NCI-H128 (cell line): ENCODE results near the gene ZC2HC1B.
"Not testable (repeated sequence)": the region's sequence is repeated elsewhere in the genome, so short reads cannot be mapped to it uniquely, and the experiment has no call there.

Experiments
- DNase-seq: peaks from one replicate; lab custom pipeline; 2025; ENCODE audit not compliant: unreplicated experiment; lab: John Stamatoyannopoulos, UW

ZC2HC1B gene

GRCh38 chr6:143864234-143864633, at the start of gene ZC2HC1B:
Gene ZC2HC1B (plus strand): TSS chr6:143864474. CDS start chr6:143864540, 66 bp downstream.
- DNase-seq: no peak

- DNase-seq: no peak
These were observed 46.7 kb upstream of the ZC2HC1B start for GRCh38 chr6:143817621-143818020.

- no peak for DNase-seq
These were observed 42.9 kb upstream of the ZC2HC1B start for GRCh38 chr6:143821359-143821758.

GRCh38 chr6:143822584-143823024, 41.7 kb upstream of the ZC2HC1B start:
- no peak for DNase-seq

- no peak for DNase-seq
These were observed 40.7 kb upstream of the ZC2HC1B start for GRCh38 chr6:143823548-143823947.

GRCh38 chr6:143828572-143828971, 35.7 kb upstream of the ZC2HC1B start:
- DNase-seq: no peak

- DNase-seq: no peak
These were observed 28.1 kb upstream of the ZC2HC1B start for GRCh38 chr6:143836150-143836549.

GRCh38 chr6:143838395-143838794, 25.9 kb upstream of the ZC2HC1B start:
- no peak for DNase-seq

GRCh38 chr6:143839196-143839595, 25.1 kb upstream of the ZC2HC1B start:
- DNase-seq: no peak

- no peak for DNase-seq
These were observed 23.5 kb upstream of the ZC2HC1B start for GRCh38 chr6:143840595-143841265.

- no peak for DNase-seq
These were observed 21.8 kb upstream of the ZC2HC1B start for GRCh38 chr6:143842461-143842901.

GRCh38 chr6:143842902-143843676, 21.2 kb upstream of the ZC2HC1B start, which contains the start of gene LTV1:
Gene LTV1 (plus strand): TSS chr6:143843338. CDS start chr6:143843478, 140 bp downstream.
- peak; percentile 88 for DNase-seq

GRCh38 chr6:143843677-143843999, 20.6 kb upstream of the ZC2HC1B start:
- no peak for DNase-seq

GRCh38 chr6:143844006-143844405, 20.3 kb upstream of the ZC2HC1B start:
- DNase-seq: no peak

- DNase-seq: no peak
These were observed 19.2 kb upstream of the ZC2HC1B start for GRCh38 chr6:143845033-143845432.

- not testable (repeated sequence) for DNase-seq
These were observed 12.6 kb upstream of the ZC2HC1B start for GRCh38 chr6:143851706-143852105.

GRCh38 chr6:143855057-143855456, 9.2 kb upstream of the ZC2HC1B start:
- DNase-seq: not testable (repeated sequence)

GRCh38 chr6:143856762-143857161, 7.5 kb upstream of the ZC2HC1B start:
- not testable (repeated sequence) for DNase-seq

GRCh38 chr6:143857651-143858050, 6.6 kb upstream of the ZC2HC1B start:
- no peak for DNase-seq

- DNase-seq: no peak
These were observed 4.2 kb upstream of the ZC2HC1B start for GRCh38 chr6:143859891-143860660.

- no peak for DNase-seq
These were observed 503 bp upstream of the ZC2HC1B start for GRCh38 chr6:143863771-143864170.

- no peak for DNase-seq
These were observed 3.0 kb downstream of the ZC2HC1B start for GRCh38 chr6:143867236-143867635.
